CD4-positive, alpha-beta T cell (primary cell): ENCODE measurements around the gene DDC. TPM values are rescaled to one million over a fixed set of nuclear protein-coding genes. Genes with fewer than 3 reads are reported as not detected.

Experiments
- ATAC-seq: fragments of 200-7000 bp; cut with Tn5 transposase; one replicate; pipeline ENCODE4 v1.10.0; 2022; ENCODE audit warnings: mild to moderate bottlenecking; ENCODE audit not compliant: poor library complexity
- CTCF ChIA-PET: fragments of 350-600 bp; sonication (Branson Sonifier 250); formaldehyde crosslinking; loops from one replicate; lab custom pipeline; 2021; ENCODE audit warnings: antibody characterized with exemption, inconsistent platforms; lab: Charles Lee
- POLR2A ChIA-PET: fragments of 350-600 bp; sonication (Branson Sonifier 250); formaldehyde crosslinking; loops from one replicate; lab custom pipeline; 2021; ENCODE audit warnings: antibody characterized with exemption, inconsistent platforms; lab: Charles Lee
- DNase-seq, 14 experiments: peaks; one replicate each; pipeline ENCODE4 v3.0.0-alpha.2; 2013 to 2020; ENCODE audit warnings: mixed read lengths in 2 of 14
- H3K27ac ChIP-seq, 2 donors: one replicate each; pipeline versions ENCODE4 v1.5.1 to v1.7.0; 2013; ENCODE audit warnings: low read length in 2 of 2, low read depth in 1 of 2, mild to moderate bottlenecking in 1 of 2
- H3K27me3 ChIP-seq, 2 experiments: 1 replicate in 1 of 2; 2 replicates in 1 of 2; pipeline versions ENCODE4 v1.6.1 to v1.7.0; 2013; ENCODE audit warnings: low read length in 2 of 2, control low read depth in 1 of 2, mild to moderate bottlenecking in 1 of 2, moderate library complexity in 1 of 2; ENCODE audit not compliant: insufficient read depth in 2 of 2, control insufficient read depth in 1 of 2
- H3K36me3 ChIP-seq: one replicate; pipeline ENCODE4 v1.6.1; 2013; ENCODE audit warnings: low read length, control low read depth; ENCODE audit not compliant: insufficient read depth
- H3K4me1 ChIP-seq: one replicate; pipeline ENCODE4 v1.6.1; 2013; ENCODE audit warnings: low read length, control low read depth; ENCODE audit not compliant: insufficient read depth
- H3K4me3 ChIP-seq: one replicate; pipeline ENCODE4 v1.5.1; 2013; ENCODE audit warnings: mild to moderate bottlenecking, low read length, moderate library complexity
- H3K9me3 ChIP-seq, 2 experiments: 1 replicate in 1 of 2; 2 replicates in 1 of 2; pipeline versions ENCODE4 v1.6.1 to v1.7.0; 2013; ENCODE audit warnings: low read length in 2 of 2, mild to moderate bottlenecking in 2 of 2, control low read depth in 1 of 2, moderate library complexity in 1 of 2; ENCODE audit not compliant: control insufficient read depth in 1 of 2, insufficient read depth in 1 of 2
- H3K27ac Mint-ChIP-seq: one replicate; pipeline ENCODE4 v1.8.0; 2020; ENCODE audit warnings: mixed read lengths
- H3K27me3 Mint-ChIP-seq: one replicate; pipeline ENCODE4 v1.8.0; 2021; ENCODE audit warnings: mixed read lengths
- H3K36me3 Mint-ChIP-seq: one replicate; pipeline ENCODE4 v1.8.0; 2021; ENCODE audit warnings: low read depth, mixed read lengths
- H3K4me1 Mint-ChIP-seq: one replicate; pipeline ENCODE4 v1.8.0; 2021; ENCODE audit warnings: low read depth, mixed read lengths
- H3K4me3 Mint-ChIP-seq: one replicate; pipeline ENCODE4 v1.8.0; 2020; ENCODE audit warnings: mild to moderate bottlenecking, mixed read lengths
- H3K9me3 Mint-ChIP-seq: one replicate; pipeline ENCODE4 v1.8.0; 2020; ENCODE audit warnings: mixed read lengths
- intact Hi-C, 2 experiments: fragments of 100-400 bp; cut with DNase I in 1 of 2; cut with micrococcal nuclease in 1 of 2; formaldehyde crosslinking; loops; one replicate each; pipeline versions ENCODE4 v1.15.1 to v1.9.0; 2023 to 2025; cut with DNase I, micrococcal nuclease
- total RNA-seq, 174 experiments: library from RNA in 2 of 174; stranded (reverse) in 2 of 174; gene quantifications; one replicate each; pipeline ENCODE4 v1.2.3 and lab custom pipeline; 2021 to 2026
- TF ChIP-seq, protein P1 (sequence below): fragments of 200-600 bp; IDR thresholded peaks from one replicate; pipeline ENCODE4 v1.8.0; 2022; ENCODE audit warnings: antibody characterized with exemption, mild to moderate bottlenecking

DDC gene
- total RNA-seq, 2 experiments from 2014 or later = not detected

DNA sequence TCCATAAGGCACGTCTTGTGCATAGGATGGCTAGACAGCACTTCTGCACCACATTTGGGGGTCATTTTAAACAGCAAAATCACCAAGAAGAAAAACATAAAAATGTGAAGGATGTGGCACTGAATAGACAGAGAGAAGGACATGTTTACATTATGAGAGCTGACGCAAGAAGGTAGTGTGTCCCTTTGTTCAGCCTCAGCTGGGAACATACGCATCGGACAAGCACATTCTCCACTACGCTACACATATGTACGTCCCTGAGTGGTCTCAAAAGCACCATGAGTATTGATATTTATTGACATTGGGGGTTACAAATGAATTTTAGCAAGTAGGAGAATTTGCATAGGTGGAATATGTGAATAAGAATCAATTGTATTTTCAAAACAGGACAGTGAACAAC lies 20.2 kb downstream of the DDC start:
- Mint-ChIP-seq H3K27me3 (no peaks in the 10 kb centered on the region), H3K27ac (no peak overlapping the region), H3K4me1 (no peaks in the 10 kb centered on the region), H3K9me3 (no peaks in the 10 kb centered on the region), H3K36me3 (no peaks in the 10 kb centered on the region), H3K4me3 (no peak overlapping the region)
- ATAC-seq (no peak), DNase-seq (no peak)
- CTCF ChIA-PET = no interaction called here
- no peaks in the 10 kb centered on the region for H3K4me1 ChIP-seq
- no peaks in the 10 kb centered on the region for H3K27me3 ChIP-seq
- H3K4me3 ChIP-seq = no peak overlapping the region
- POLR2A ChIA-PET = no interaction called here
- no peaks in the 10 kb centered on the region for H3K9me3 ChIP-seq
- TF ChIP-seq, protein P1, sequence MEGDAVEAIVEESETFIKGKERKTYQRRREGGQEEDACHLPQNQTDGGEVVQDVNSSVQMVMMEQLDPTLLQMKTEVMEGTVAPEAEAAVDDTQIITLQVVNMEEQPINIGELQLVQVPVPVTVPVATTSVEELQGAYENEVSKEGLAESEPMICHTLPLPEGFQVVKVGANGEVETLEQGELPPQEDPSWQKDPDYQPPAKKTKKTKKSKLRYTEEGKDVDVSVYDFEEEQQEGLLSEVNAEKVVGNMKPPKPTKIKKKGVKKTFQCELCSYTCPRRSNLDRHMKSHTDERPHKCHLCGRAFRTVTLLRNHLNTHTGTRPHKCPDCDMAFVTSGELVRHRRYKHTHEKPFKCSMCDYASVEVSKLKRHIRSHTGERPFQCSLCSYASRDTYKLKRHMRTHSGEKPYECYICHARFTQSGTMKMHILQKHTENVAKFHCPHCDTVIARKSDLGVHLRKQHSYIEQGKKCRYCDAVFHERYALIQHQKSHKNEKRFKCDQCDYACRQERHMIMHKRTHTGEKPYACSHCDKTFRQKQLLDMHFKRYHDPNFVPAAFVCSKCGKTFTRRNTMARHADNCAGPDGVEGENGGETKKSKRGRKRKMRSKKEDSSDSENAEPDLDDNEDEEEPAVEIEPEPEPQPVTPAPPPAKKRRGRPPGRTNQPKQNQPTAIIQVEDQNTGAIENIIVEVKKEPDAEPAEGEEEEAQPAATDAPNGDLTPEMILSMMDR = no peak
- no peaks in the 10 kb centered on the region for H3K36me3 ChIP-seq
- intact Hi-C loops = no loop called here
- H3K27ac ChIP-seq = no peak overlapping the region

DNA sequence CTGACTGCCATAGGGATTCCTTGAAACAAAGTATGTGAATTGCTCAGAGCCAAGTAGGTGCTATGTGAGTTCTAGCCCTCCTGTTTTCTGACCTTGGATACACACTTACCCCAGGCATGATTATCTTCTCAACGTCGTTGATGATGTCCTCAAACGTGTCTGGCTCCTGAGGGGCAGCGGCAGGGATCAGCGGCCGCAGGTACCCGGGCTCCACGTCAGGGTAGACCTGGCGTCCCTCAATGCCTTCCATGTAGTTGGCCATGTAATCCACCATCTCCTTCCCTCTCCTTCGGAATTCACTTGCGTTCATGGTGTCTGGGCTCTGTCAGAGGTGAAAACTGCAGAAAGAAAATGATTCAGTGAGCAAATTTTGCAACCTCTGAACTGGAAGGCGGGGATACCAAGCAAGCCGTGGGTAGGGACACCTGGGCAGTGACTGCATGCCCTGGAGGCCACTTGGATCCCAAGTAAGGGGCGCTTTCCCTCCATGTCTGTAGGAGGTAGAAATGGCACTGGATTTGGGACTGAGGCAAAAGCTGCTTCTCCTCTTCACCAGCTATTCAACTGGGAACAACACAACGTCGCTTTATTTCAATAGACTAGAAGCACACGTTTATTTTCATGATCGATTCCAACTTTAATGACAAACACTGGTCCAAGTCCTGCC lies 21.3 kb downstream of the DDC start:
- Histone ChIP-seq H3K27me3 (no peaks in the 10 kb centered on the region), H3K4me1 (no peaks in the 10 kb centered on the region), H3K4me3 (no peak overlapping the region), H3K36me3 (no peaks in the 10 kb centered on the region), H3K27ac (no peak overlapping the region), H3K9me3 (no peaks in the 10 kb centered on the region)
- intact Hi-C loops = no loop called here
- no peak for DNase-seq
- ChIA-PET POLR2A (no interaction called here), CTCF (interaction anchor here (0.7 kb wide), 1 partner anchor 13 kb away, joined by 3 read pairs; no protein-coding TSS in a partner anchor)
- Mint-ChIP-seq H3K36me3 (no peaks in the 10 kb centered on the region), H3K27me3 (no peaks in the 10 kb centered on the region), H3K4me1 (no peaks in the 10 kb centered on the region), H3K27ac (no peak overlapping the region), H3K9me3 (no peaks in the 10 kb centered on the region), H3K4me3 (no peak overlapping the region)
- no peak for ATAC-seq
- TF ChIP-seq, protein P1 = no peak

DNA sequence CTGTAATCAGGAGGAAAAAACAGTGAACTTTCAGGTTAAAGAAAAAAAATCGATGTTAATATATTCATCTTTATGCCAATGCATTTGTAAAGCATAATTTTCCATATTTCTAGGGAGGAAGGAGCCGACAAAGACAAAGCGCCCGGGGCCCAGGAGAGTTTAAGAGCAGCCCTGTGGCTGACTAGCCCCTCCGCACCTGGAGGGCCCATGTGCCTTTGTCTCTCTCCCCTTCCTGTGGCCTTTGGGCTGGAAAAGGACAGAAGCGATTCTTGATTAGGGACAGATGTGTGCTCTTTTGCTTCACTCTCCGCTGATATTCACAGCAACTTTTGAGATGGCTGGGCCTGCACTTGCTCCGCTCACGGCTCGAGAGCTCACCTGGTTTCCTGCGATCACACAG lies 23.1 kb downstream of the DDC start:
- H3K27me3 Mint-ChIP-seq = no peaks in the 10 kb centered on the region
- Histone ChIP-seq H3K4me1 (no peaks in the 10 kb centered on the region), H3K9me3 (no peaks in the 10 kb centered on the region), H3K4me3 (no peak overlapping the region), H3K27me3 (no peaks in the 10 kb centered on the region), H3K36me3 (no peaks in the 10 kb centered on the region), H3K27ac (no peak overlapping the region)
- TF ChIP-seq, protein P1 = no peak
- H3K9me3 Mint-ChIP-seq = no peaks in the 10 kb centered on the region
- no peaks in the 10 kb centered on the region for H3K4me1 Mint-ChIP-seq
- ATAC-seq (no peak), DNase-seq (no peak)
- no peaks in the 10 kb centered on the region for H3K36me3 Mint-ChIP-seq
- POLR2A ChIA-PET = no interaction called here
- H3K4me3 Mint-ChIP-seq = no peak overlapping the region
- intact Hi-C loops = no loop called here
- no peak overlapping the region for H3K27ac Mint-ChIP-seq
- CTCF ChIA-PET = no interaction called here
